Esophagus (tissue), 2 donors: ENCODE measurements around the gene TDP1. TPM values are rescaled to one million over a fixed set of nuclear protein-coding genes. Genes with fewer than 3 reads are reported as not detected.

Source experiments
- H3K27ac ChIP-seq, 2 donors: one replicate each; pipeline ENCODE4 v1.5.1; 2013; ENCODE audit warnings: low read depth in 2 of 2, mild to moderate bottlenecking in 2 of 2, inconsistent platforms in 1 of 2, low read length in 1 of 2, moderate library complexity in 1 of 2
- H3K27me3 ChIP-seq, 2 donors: one replicate each; pipeline ENCODE4 v1.6.1; 2013; ENCODE audit warnings: low read length in 2 of 2, control low read depth in 1 of 2, mild to moderate bottlenecking in 1 of 2; ENCODE audit not compliant: insufficient read depth in 2 of 2, control insufficient read depth in 1 of 2
- H3K36me3 ChIP-seq, 2 donors: one replicate each; pipeline ENCODE4 v1.6.1; 2013; ENCODE audit warnings: low read length in 1 of 2; ENCODE audit not compliant: control insufficient read depth in 2 of 2, insufficient read depth in 2 of 2
- H3K4me1 ChIP-seq, 2 donors: one replicate each; pipeline ENCODE4 v1.6.1; 2013; ENCODE audit warnings: low read length in 1 of 2; ENCODE audit not compliant: control insufficient read depth in 2 of 2, insufficient read depth in 2 of 2
- H3K4me3 ChIP-seq, 2 donors: one replicate each; pipeline ENCODE4 v1.5.1; 2013; ENCODE audit warnings: low read length in 2 of 2, mild to moderate bottlenecking in 2 of 2, low read depth in 1 of 2, moderate library complexity in 1 of 2
- H3K9me3 ChIP-seq, 2 donors: one replicate each; pipeline ENCODE4 v1.6.1; 2013; ENCODE audit warnings: mild to moderate bottlenecking in 2 of 2, low read depth in 1 of 2, low read length in 1 of 2, moderate library complexity in 1 of 2; ENCODE audit not compliant: control insufficient read depth in 2 of 2, insufficient read depth in 1 of 2
- WGBS, 2 donors: extraction: QIAGEN DNeasy Blood & Tissue Kit; methylation state at CpG; one replicate each; pipeline ENCODE4 v1.1.7; 2013; 5-methylcytosine and 5-hydroxymethylcytosine counted together
- polyA plus RNA-seq, 2 donors: library from polyadenylated mRNA; stranded (reverse); fragments of 200-250 nt; gene quantifications; one replicate each; pipeline ENCODE4 v1.2.3, GENCODE V29; 2013
- donor health status: healthy with polysubstance abuse.
- donor health status: Bipolar disorder and iron deficiency.

Gene TDP1
- polyA plus RNA-seq, 2 donors, result 2.8 to 7.6 TPM

DNA sequence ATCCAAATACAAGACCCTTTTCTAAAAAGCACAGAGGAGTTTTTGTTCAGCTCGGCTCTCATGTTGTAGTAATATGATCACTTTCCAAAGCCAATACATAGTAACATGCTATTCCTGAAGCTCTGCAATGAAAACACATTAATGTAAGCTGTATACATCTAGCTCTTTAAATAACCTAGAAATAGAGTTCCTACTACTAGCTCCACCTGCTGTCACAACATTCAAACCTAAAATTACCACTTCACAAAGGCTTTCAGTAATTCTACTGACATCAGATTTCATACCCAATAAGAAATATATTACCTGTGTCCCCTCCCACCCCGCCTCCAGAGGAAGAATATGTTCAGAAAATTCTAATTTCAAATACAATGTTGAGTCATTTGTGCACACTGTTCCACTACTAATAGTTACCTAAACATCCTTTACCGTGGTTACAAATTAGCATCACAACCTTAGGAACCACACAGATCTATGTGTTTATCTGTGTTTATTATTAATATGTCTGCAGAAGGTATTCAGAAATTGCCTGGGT is 19.0 kb upstream of the TDP1 start:
- Histone ChIP-seq H3K27ac (no peak overlapping the region), H3K36me3 (peaks cover 0 to 2% of the 10 kb centered on the region in 2 donors), H3K4me3 (no peak overlapping the region), H3K27me3 (no peaks in the 10 kb centered on the region), H3K4me1 (no peaks in the 10 kb centered on the region), H3K9me3 (no peaks in the 10 kb centered on the region)
- WGBS, 2 donors, result 52 to 66% methylated on average over 3 of the region's 3 CpGs

- no peaks in the 10 kb centered on the region for H3K27me3 ChIP-seq
- no peak overlapping the region for H3K27ac ChIP-seq
- WGBS, 2 donors, result 84 to 87% methylated on average over 2 of the region's 2 CpGs
- H3K9me3 ChIP-seq, result no peaks in the 10 kb centered on the region
- H3K4me3 ChIP-seq, result no peak overlapping the region
- no peaks in the 10 kb centered on the region for H3K4me1 ChIP-seq
- H3K36me3 ChIP-seq, result peaks cover 0 to 2% of the 10 kb centered on the region in 2 donors
These were observed 13.8 kb upstream of the TDP1 start for GRCh38 chr14:89941830-89942377.

GRCh38 chr14:89947344-89947743 is 8.4 kb upstream of the TDP1 start:
- peaks cover 0 to 2% of the 10 kb centered on the region in 2 donors for H3K36me3 ChIP-seq
- no peak overlapping the region for H3K27ac ChIP-seq
- no peaks in the 10 kb centered on the region for H3K27me3 ChIP-seq
- no peak overlapping the region for H3K4me3 ChIP-seq
- H3K4me1 ChIP-seq, result no peaks in the 10 kb centered on the region
- H3K9me3 ChIP-seq, result no peaks in the 10 kb centered on the region

DNA sequence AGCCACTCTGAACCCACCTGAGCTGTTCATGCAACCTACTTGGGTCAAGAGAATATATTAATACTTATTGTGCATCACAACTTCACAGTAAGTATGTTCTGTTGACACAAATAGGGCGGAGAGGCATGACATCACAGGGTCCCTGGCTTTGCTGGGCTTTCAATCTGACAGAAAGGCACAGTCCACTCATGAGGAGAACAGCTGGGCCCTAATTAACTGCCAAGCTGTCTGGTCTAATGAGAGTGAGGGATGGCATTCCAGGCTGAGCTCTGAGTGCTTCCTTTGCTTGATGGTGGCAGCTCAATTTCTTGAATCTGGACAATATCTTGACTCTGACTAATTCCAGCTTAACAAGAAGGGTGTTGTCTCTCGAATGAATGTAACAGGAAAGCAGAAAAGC is 3.2 kb upstream of the TDP1 start:
- no peaks in the 10 kb centered on the region for H3K27me3 ChIP-seq
- H3K27ac ChIP-seq, result no peak overlapping the region
- no peaks in the 10 kb centered on the region for H3K9me3 ChIP-seq
- H3K4me3 ChIP-seq, result no peak overlapping the region
- H3K4me1 ChIP-seq, result peaks cover 0 to 2% of the 10 kb centered on the region in 2 donors
- 64 to 73% methylated on average over 2 of the region's 2 CpGs for WGBS, 2 donors
- peaks cover 0 to 4% of the 10 kb centered on the region in 2 donors for H3K36me3 ChIP-seq

DNA sequence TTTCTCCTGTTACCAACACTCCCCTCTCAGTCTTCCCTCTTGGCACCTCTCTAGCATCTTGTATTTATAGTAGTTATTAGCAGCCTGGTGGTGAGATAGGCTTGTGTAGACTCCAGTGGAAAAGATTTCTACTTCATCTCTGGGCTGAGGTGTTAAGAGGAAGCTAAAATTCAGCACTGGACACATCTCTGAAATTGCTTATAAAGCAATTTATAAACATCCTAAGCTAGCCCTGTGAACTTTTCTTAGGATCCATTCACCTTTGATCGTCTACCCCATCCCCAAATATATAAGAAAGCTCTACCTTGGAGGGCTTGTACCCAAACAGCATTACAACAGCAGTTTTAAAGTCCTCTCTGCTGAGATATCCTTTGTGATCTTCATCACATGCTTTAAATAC is 2.1 kb upstream of the TDP1 start:
- Histone ChIP-seq H3K9me3 (peaks cover 0 to 2% of the 10 kb centered on the region in 2 donors), H3K27me3 (no peaks in the 10 kb centered on the region), H3K36me3 (peaks cover 0 to 11% of the 10 kb centered on the region in 2 donors), H3K27ac (no peak overlapping the region), H3K4me3 (peak overlapping the region in 1 of 2 donors; percentile 59), H3K4me1 (peaks cover 0 to 2% of the 10 kb centered on the region in 2 donors)
- 41 to 54% methylated on average over 1 of the region's 1 CpG for WGBS, 2 donors

- WGBS, 2 donors, result 3% methylated on average over 44 of the region's 44 CpGs
- Histone ChIP-seq H3K27me3 (no peaks in the 10 kb centered on the region), H3K9me3 (peaks cover 0 to 2% of the 10 kb centered on the region in 2 donors), H3K4me3 (peak within 1 kb of the TSS; percentile 71 to 90), H3K27ac (peak within 1 kb of the TSS; percentile 78 to 85), H3K36me3 (peaks cover 0 to 11% of the 10 kb centered on the region in 2 donors), H3K4me1 (peaks cover 0 to 2% of the 10 kb centered on the region in 2 donors)
These were observed 1.4 kb upstream of the TDP1 start, which contains the start of gene EFCAB11 for GRCh38 chr14:89954070-89955021. EFCAB11 (minus strand) TSS chr14:89954730; CDS start chr14:89954660, 70 bp downstream.

DNA sequence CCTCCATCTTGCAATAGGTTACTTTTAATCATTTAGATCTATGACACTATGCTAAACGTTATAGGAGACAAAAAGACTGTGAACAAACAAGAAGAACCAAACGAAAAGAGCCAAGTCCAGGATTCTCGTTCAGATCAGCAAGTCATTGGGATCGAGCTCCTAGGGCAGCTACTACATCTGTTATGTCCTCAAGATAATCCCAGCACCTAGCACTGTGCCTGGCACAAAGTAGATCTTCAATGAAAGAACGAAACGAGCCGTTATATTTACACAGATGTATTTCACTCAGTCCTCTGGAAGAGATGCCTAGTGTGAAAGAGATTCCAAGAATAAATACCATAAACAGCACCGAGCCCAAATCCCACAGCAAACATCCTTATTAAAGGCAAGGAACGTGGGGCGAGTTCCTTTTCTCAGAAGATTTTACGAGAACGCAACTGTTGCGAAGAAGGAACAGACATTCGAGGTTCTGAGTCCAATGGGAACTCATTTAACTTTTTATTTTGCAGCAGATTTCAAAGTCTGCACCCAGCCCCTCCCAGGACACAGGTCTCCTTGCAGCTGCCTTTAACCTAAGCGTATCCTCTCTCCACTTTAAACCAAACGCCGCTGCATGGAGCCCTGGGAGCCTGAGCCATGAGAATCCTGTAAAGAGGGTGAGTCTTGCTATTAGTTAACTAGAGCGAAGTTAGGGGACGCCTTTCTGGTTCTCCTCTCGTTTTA is 544 bp upstream of the TDP1 start:
- Histone ChIP-seq H3K4me3 (peak overlapping the region; percentile 41 to 90), H3K36me3 (peaks cover 0 to 11% of the 10 kb centered on the region in 2 donors), H3K27me3 (no peaks in the 10 kb centered on the region), H3K4me1 (peaks cover 0 to 2% of the 10 kb centered on the region in 2 donors), H3K27ac (peak overlapping the region; percentile 54 to 76), H3K9me3 (peaks cover 0 to 2% of the 10 kb centered on the region in 2 donors)
- WGBS, 2 donors, result 1 to 3% methylated on average over 20 of the region's 20 CpGs

DNA sequence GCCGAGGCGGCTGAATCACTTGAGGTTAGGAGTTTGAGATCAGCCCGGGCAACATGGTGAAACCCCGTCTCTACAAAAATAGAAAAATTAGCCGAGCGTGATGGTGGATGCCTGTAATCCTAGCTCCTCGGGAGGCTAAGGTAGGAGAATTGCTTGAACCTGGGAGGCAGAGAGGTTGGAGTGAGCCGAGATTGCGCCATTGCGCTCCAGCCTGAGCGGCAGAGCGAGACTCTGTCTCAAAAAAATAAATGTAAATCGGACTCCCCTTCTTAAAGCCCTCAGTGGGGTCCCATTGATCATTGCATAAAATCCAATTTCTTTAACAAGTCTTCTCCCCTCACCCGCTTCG is 908 bp downstream of the TDP1 start:
- no peaks in the 10 kb centered on the region for H3K27me3 ChIP-seq
- peak overlapping the region; percentile 96 for H3K27ac ChIP-seq
- peaks cover 0 to 2% of the 10 kb centered on the region in 2 donors for H3K9me3 ChIP-seq
- peaks cover 0 to 11% of the 10 kb centered on the region in 2 donors for H3K36me3 ChIP-seq
- 25 to 35% methylated on average over 15 of the region's 15 CpGs for WGBS, 2 donors
- peaks cover 0 to 2% of the 10 kb centered on the region in 2 donors for H3K4me1 ChIP-seq
- H3K4me3 ChIP-seq, result peak overlapping the region; percentile 76 to 90

DNA sequence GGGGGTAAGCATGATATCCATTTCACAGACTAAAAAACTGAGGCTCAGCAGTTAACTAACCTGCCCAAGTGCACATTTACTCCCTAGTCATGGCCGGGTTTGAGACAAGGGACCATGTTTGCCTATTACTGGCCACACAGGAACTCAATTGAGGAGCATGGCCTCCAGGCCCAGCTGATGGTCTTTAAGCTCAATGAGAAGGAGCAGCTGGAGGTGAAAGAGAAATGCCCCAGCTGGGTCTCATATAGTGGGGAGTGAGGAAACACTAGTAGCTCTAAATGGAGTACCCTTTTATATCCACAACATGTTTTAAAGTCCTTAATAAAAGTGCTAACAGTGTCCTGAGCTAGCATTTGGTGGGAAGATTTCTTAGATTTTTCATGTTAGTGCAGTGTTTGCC is 1.6 kb downstream of the TDP1 start:
- Histone ChIP-seq H3K4me3 (no peak overlapping the region), H3K27ac (no peak overlapping the region), H3K36me3 (peaks cover 0 to 10% of the 10 kb centered on the region in 2 donors), H3K9me3 (peaks cover 0 to 2% of the 10 kb centered on the region in 2 donors), H3K4me1 (peaks cover 0 to 2% of the 10 kb centered on the region in 2 donors), H3K27me3 (no peaks in the 10 kb centered on the region)
- 73 to 84% methylated on average over 1 of the region's 1 CpG for WGBS, 2 donors
